Upper lobe of right lung (tissue), 1 donor: Measurements from ENCODE around the gene SYNDIG1. TPM values are rescaled to one million over a fixed set of nuclear protein-coding genes. Genes with fewer than 3 reads are reported as not detected.

Source experiments
- ATAC-seq: fragments of 200-7000 bp; cut with Tn5 transposase; one replicate; pipeline ENCODE4 v1.9.1; 2020; ENCODE audit warnings: mild to moderate bottlenecking, moderate library complexity
- DNase-seq: peaks from one replicate; pipeline ENCODE4 v3.0.0-alpha.2; 2020
- H3K27ac ChIP-seq: fragments of 200-600 bp; one replicate; pipeline ENCODE4 v1.8.0; 2022
- H3K27me3 ChIP-seq: fragments of 200-600 bp; one replicate; pipeline ENCODE4 v1.8.0; 2022; ENCODE audit warnings: mild to moderate bottlenecking
- H3K36me3 ChIP-seq: fragments of 200-600 bp; one replicate; pipeline ENCODE4 v1.8.0; 2022
- H3K4me1 ChIP-seq: fragments of 200-600 bp; one replicate; pipeline ENCODE4 v1.8.0; 2022
- H3K4me3 ChIP-seq: fragments of 200-600 bp; one replicate; pipeline ENCODE4 v1.8.0; 2022; ENCODE audit warnings: mild to moderate bottlenecking
- H3K9me3 ChIP-seq: fragments of 200-600 bp; one replicate; pipeline ENCODE4 v1.8.0; 2022
- CTCF ChIP-seq: fragments of 200-600 bp; IDR thresholded peaks from one replicate; pipeline ENCODE4 v1.8.0; 2022; ENCODE audit warnings: antibody characterized with exemption
- intact Hi-C: fragments of 100-400 bp; cut with DNase I; formaldehyde crosslinking; loops from one replicate; pipeline ENCODE4 v1.11.0; 2022
- total RNA-seq: library from RNA; stranded (reverse); fragmentation: NEBNext Ultra II Directional; extraction: Animal tissue kit (Norgen Biotek cat#: 25700); gene quantifications from one replicate; pipeline ENCODE4 v1.2.1, GENCODE V29; 2021
- donor health status: DM: no; HTN: yes; CAD: no; lungs with severe emphysema.

Gene SYNDIG1
- total RNA-seq, 1 donor from 2014 or later, result not detected

DNA sequence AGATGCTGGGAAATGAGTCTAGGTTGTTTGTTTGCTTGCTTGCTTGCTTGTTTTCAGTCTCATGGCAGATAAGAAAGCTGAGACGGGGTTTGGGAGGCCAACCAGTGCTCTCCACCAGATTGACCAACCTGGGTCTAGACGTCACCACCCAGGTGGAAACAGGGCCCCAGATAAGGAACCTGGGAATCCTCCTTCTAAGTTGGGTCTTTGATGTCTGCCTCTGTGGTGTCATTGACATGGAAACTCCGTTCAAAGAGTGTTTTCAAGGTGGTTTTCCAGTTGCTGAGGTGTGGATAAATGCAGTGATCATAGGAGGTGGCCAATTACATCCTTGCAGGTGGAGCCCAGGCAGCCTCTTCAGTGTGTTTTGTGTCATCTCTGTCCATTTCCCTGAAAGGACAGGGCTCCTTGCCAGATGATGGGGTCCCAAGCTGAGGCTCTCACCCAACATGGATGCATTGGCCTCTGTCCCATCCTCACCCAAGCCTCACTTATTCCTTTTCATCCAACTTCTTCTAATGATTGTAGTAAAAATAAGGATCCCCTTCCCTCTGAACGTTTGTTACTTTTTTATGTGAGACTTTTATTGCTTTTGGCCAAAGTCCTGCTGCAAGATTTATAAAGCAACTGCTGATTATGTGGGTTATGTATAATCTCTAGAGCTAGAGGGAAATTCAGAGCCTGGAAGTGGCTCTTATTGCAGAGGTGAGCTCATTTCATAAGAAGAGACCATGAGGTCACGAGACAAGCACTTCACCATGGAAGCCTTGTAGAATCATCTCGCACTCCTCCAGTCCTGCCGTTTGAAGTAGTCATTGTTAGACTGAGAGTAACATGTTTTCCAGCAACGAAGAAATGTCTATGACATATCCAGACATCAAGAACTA lies 32.0 kb upstream of the SYNDIG1 start:
- H3K4me1 ChIP-seq, result no peaks in the 10 kb centered on the region
- ATAC-seq, result no peak
- H3K9me3 ChIP-seq, result no peaks in the 10 kb centered on the region
- DNase-seq, result no peak
- TF ChIP-seq CTCF, result no peak
- H3K4me3 ChIP-seq, result no peak overlapping the region
- H3K27ac ChIP-seq, result no peak overlapping the region
- peaks cover 38% of the 10 kb centered on the region for H3K27me3 ChIP-seq
- intact Hi-C loops, result no loop called here
- H3K36me3 ChIP-seq, result no peaks in the 10 kb centered on the region

DNA sequence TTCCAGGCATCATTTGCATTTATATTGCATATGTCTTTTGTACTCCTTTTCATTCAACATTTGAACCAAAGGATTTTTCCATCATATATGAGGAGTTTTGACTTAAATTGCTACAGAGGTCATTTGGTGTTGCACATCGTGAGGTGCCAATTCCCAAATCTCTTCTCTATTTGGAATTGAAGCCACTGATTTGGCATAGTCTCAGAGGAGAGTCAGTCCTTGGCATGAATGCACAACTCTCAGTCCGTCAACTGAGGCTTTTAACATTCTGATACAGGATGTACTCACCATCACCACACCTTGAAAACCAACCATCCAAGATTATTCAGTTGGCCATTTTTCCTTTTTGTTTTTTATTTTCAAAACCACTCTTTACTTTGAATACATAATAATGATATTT lies 31.1 kb upstream of the SYNDIG1 start:
- TF ChIP-seq CTCF, result no peak
- H3K4me1 ChIP-seq, result no peaks in the 10 kb centered on the region
- peaks cover 38% of the 10 kb centered on the region for H3K27me3 ChIP-seq
- no peak overlapping the region for H3K4me3 ChIP-seq
- no peak overlapping the region for H3K27ac ChIP-seq
- intact Hi-C loops, result no loop called here
- DNase-seq (no peak), ATAC-seq (no peak)
- no peaks in the 10 kb centered on the region for H3K9me3 ChIP-seq
- H3K36me3 ChIP-seq, result no peaks in the 10 kb centered on the region

DNA sequence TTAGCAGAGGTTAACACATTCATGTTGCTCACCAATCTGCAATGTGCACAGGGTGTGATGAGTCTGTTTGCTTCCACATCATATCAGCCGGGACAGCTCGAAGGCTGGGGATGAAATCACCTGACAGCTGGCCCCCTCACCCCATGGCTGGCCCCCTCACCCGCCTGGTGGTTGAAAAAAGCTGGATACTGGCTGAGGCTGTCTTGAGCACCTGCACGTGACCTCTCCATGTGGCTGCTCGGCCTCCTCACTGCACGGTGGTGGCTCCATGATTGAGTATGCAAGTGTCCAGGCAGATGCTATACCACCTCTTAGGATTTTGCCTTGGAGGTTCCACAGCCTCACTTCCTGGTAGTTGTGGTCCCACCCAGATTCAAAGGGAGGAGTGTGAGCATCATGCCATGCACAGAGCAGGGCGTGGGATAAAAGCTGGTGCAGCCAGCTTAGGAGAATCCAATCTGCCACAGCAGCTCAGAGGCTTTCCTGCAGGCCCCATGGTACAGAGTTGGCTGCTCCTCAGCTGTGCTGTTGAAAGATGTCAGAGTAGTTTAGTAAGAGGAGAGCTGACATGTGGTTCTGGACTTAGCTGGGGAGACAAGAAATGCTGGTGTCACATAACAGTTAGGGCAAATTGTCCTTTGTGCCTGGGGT lies 29.6 kb upstream of the SYNDIG1 start:
- Histone ChIP-seq H3K4me1 (no peaks in the 10 kb centered on the region), H3K9me3 (no peaks in the 10 kb centered on the region), H3K36me3 (no peaks in the 10 kb centered on the region), H3K4me3 (no peak overlapping the region), H3K27ac (no peak overlapping the region), H3K27me3 (peaks cover 38% of the 10 kb centered on the region)
- intact Hi-C loops, result no loop called here
- DNase-seq (no peak), ATAC-seq (no peak)
- TF ChIP-seq CTCF, result no peak

- Histone ChIP-seq H3K4me1 (no peaks in the 10 kb centered on the region), H3K9me3 (no peaks in the 10 kb centered on the region), H3K27ac (no peak overlapping the region), H3K27me3 (peaks cover 38% of the 10 kb centered on the region), H3K36me3 (no peaks in the 10 kb centered on the region), H3K4me3 (no peak overlapping the region)
- DNase-seq (no peak), ATAC-seq (no peak)
- no peak for TF ChIP-seq CTCF
- intact Hi-C loops, result no loop called here
Observed at GRCh38 chr20:24441661-24442060, 27.8 kb upstream of the SYNDIG1 start.

DNA sequence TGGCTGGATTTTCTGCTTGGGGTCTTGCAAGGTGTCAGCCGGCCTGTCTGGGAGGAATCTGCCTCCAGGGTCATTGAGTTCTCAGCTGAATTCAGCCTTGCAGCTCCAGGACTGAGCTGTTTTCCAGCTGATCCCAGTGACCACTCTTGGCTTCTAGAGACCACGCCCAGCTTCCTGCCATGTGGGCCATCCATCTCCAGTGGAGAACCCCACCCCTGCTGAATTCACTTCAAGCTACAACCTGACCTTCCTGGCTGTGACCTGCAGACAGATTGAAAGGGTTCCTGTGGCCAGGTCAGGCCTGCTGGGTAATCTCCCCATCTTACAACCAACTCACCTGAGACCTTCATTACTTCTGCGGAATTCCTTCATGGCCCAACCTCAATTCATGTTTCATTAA lies 26.5 kb upstream of the SYNDIG1 start:
- no peak for TF ChIP-seq CTCF
- ATAC-seq (no peak), DNase-seq (no peak)
- H3K27me3 ChIP-seq, result peaks cover 31% of the 10 kb centered on the region
- H3K9me3 ChIP-seq, result no peaks in the 10 kb centered on the region
- H3K27ac ChIP-seq, result no peak overlapping the region
- no peaks in the 10 kb centered on the region for H3K36me3 ChIP-seq
- no peaks in the 10 kb centered on the region for H3K4me1 ChIP-seq
- no peak overlapping the region for H3K4me3 ChIP-seq
- intact Hi-C loops, result no loop called here
